ENCODE data around the gene TLCD4.

The TLCD4 gene, protein sequence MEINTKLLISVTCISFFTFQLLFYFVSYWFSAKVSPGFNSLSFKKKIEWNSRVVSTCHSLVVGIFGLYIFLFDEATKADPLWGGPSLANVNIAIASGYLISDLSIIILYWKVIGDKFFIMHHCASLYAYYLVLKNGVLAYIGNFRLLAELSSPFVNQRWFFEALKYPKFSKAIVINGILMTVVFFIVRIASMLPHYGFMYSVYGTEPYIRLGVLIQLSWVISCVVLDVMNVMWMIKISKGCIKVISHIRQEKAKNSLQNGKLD

DNA sequence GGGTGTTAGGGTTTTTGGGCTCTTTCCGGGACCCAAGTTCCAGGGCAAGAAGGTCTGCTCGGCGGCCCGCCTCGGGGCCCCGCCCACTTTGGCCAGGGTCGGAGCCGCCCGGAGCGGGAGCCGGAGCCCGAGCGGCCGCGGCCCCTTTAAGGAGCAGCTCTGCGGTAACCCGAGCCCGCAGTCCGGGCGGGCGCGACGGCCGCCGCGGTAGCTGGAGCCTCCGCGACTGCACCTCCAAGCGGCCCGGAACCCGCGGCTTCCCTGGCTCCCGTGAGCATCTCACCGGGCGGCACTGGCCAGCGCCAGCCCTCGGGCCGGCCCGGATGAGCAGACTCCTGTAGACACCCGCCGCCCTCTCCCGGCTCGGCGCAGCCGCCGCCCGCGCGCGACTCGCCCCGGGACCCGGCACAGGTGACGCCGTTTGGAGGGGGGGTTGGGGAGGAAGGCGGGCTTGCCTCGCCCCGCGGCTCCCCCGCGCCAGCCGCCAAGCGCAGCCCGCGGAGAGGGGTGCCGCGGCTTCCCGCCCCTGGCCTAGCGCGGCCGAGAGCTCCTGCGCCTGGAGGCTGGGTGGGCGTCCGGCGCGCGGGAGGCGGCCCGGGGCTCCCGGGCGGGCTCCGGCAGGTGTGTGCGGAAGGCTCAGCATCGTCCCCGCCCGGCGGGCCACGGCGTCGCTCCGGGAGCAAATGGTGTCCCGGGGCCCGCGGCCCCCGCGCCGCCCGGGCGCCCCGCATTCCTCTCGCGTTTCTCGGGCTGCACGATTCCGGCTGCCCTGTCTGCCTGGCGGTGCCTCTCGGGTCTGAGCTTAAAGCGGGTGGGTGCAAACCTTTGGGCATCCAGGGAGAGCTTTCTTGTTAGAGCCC lies at the start of gene TLCD4:
TSS of gene TLCD4 (plus strand) at position 149 of the 860 bp plus-strand sequence. CDS start 26,547 bp downstream, outside the sequence.
- Histone ChIP-seq H3K4me1 (peaks cover 11% of the 10 kb centered on the region), H3K36me3 (replicated peaks) (no peaks in the 10 kb centered on the region), H3K27me3 (ENCODE audit: low read depth) (no peaks in the 10 kb centered on the region), H3K4me3 (peak within 1 kb of the TSS; percentile 62), H3K9me3 (no peaks in the 10 kb centered on the region)
- peak; percentile 54 to 79 for DNase-seq (ENCODE audit: low spot score in 2 of 2)
- in situ Hi-C loops (cut with MboI; ENCODE audit: low sequenced_read_pairs) = no loop called here

DNA sequence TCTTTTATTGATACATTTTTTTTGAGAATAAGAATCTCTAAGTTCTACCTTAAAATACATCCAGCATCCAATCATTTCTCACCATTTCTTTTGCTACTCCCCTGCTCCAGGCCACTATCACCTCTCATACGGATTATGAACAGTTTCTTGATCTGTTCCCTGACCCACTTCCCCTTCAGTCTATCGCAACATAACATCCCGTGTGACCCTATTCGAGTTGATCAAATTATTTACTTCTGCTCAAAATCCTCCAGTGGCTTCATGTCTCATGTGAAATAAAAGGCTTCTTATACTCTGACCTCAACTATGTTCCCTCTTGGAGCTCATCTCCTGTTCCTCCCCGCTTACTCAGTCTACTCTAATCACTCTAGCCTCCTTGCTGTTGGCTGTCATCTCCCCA lies 49.6 kb upstream of the TLCD4 start:
- DNase-seq (ENCODE audit: low spot score in 2 of 2) = no peak
- peaks cover 4% of the 10 kb centered on the region for H3K36me3 ChIP-seq (replicated peaks)
- H3K4me3 ChIP-seq = no peak overlapping the region
- H3K27me3 ChIP-seq (ENCODE audit: low read depth) = no peaks in the 10 kb centered on the region
- H3K4me1 ChIP-seq = no peaks in the 10 kb centered on the region
- no peaks in the 10 kb centered on the region for H3K9me3 ChIP-seq
- in situ Hi-C loops (cut with MboI; ENCODE audit: low sequenced_read_pairs) = no loop called here

DNA sequence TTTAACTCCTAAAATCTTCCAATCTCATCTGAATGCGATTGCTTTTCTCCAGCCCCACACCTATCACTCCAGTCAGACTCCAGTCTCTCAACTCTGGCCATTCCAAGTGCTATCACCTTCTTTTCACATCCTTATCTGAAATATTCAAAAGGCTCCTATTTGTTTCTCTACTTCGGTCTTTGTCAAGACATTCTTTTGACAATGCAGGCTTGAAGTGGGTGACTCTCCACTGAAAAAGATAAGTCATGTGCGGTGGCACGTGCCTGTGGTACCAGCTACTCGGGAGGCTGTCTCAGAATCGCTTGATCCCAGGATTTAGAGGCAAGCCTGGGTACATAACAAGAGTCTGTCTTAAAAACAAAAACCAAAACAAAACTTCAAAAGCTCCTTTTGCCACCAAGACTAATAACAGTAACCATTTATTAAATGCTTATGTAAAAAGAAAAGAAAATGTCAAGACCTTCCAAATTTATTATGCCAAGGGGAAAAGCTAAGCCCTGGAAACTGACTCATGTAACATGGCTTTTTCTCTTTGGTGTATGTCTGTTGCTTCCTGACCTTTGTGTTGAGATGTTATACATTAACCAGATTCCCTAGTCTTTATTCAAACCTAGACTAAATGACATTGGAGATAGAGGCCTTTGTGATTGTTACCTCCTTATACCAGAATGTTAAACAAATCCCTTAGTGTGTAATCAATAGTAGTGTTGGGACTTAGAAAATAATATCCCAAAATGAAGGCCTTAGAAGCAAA lies 48.0 kb upstream of the TLCD4 start:
- Histone ChIP-seq H3K4me1 (no peaks in the 10 kb centered on the region), H3K27me3 (ENCODE audit: low read depth) (no peaks in the 10 kb centered on the region), H3K9me3 (no peaks in the 10 kb centered on the region), H3K4me3 (no peak overlapping the region), H3K36me3 (replicated peaks) (peaks cover 4% of the 10 kb centered on the region)
- in situ Hi-C loops (cut with MboI; ENCODE audit: low sequenced_read_pairs) = no loop called here
- DNase-seq (ENCODE audit: low spot score in 2 of 2) = no peak

DNA sequence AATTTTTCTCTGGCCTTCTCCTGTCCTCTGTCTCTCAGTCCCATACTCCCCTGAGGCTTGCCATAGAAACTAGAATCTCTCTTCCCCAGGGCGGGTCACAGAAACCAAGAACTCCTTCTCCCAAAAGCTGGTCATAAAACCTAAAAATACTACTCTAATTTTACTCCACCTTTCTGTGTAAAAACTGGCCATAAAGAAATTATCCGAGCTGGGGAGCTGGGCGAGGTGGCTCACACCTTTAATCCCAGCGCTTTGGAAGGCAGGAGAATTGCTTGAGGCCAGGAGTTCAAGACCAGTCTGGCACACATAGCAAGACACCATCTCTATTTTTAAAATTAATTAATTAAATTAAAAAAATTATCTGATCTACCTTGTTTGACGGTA lies 47.5 kb upstream of the TLCD4 start:
- Histone ChIP-seq H3K4me3 (no peak overlapping the region), H3K36me3 (replicated peaks) (peaks cover under 1% of the 10 kb centered on the region), H3K4me1 (no peaks in the 10 kb centered on the region), H3K27me3 (ENCODE audit: low read depth) (no peaks in the 10 kb centered on the region), H3K9me3 (no peaks in the 10 kb centered on the region)
- in situ Hi-C loops (cut with MboI; ENCODE audit: low sequenced_read_pairs) = no loop called here
- DNase-seq (ENCODE audit: low spot score in 2 of 2) = no peak

DNA sequence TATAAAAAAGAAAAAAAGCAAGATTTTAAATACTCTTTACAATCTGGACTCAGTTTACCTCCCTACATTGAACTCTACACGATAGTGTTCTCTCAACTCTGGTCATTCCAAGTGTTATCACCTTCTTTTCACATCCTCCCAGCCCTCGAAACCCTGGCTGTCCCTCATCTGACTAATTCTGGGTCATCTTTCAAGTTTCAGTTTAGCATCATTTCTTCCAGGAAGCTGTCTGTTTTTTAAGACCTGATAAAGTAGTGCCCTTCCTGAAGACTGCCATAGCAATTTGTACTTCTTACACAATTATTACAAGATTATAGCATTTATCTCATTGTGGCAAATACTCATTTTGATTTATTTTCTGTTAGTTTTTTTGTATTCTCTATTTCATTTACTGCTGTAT lies 45.6 kb upstream of the TLCD4 start:
- H3K4me3 ChIP-seq = no peak overlapping the region
- no peaks in the 10 kb centered on the region for H3K9me3 ChIP-seq
- no peaks in the 10 kb centered on the region for H3K4me1 ChIP-seq
- no peak for DNase-seq (ENCODE audit: low spot score in 2 of 2)
- in situ Hi-C loops (cut with MboI; ENCODE audit: low sequenced_read_pairs) = no loop called here
- no peaks in the 10 kb centered on the region for H3K36me3 ChIP-seq (replicated peaks)
- no peaks in the 10 kb centered on the region for H3K27me3 ChIP-seq (ENCODE audit: low read depth)

DNA sequence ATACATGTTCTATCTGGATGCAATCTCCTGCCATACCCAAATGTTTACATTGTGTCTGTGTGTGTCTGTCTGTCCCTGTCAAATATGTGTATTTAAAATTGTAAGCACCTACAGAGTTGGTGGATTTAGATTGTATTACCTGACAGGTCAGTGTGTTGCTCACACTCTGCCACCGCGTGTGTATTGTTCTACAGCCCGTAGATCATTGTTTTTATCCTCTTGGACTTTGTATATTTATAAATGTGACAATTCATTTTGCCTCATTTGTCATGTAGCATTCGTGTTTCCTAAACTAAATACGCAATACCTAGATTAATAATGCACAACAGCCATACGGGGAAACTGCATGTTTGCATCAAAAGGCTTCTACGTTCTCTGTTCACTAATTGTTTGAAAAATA lies 45.0 kb upstream of the TLCD4 start:
- Histone ChIP-seq H3K36me3 (replicated peaks) (no peaks in the 10 kb centered on the region), H3K4me3 (peak overlapping the region; percentile 69), H3K27me3 (ENCODE audit: low read depth) (no peaks in the 10 kb centered on the region), H3K4me1 (no peaks in the 10 kb centered on the region), H3K9me3 (no peaks in the 10 kb centered on the region)
- no peak for DNase-seq (ENCODE audit: low spot score in 2 of 2)
- in situ Hi-C loops (cut with MboI; ENCODE audit: low sequenced_read_pairs) = no loop called here

DNA sequence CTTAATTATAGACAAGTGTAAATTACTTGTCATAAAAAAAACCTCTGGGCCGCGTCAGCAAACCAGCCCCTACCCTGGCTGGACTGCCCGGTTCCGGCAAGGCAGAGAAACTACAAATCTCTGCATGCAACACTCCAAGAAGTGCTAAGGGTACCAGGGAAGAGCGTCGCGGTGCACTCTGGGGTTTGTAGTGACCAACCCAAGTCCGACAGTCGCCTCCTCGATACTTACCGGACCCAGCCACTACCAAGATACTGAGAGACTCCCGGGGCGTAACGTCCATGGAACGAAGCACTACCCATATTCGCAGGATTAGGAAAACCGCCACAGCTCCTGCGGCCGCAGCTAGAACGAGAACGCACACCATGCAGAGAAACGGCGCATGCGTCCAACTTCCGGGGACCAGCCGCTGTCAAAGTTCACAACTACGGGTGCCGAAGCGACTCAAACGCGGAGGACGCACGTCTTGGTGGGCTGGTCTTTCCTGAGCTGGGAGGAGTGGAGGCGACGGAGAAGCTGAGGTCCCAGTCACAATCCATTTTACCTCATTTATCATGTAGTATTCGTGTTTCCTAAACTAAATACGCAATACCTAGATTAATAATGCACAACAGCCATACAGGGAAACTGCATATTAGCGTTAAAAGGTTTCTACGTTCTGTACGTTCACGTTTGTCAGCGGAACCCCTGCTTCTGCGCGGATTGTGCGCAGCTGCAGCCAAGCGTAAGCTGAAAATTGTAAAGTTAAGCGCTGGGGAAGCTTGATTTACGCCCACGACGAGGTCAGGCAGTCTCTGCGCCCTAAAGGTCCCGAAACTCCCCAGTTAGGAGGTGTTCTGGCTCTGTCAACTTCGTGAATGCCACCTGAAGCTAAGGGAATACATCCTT lies 44.4 kb upstream of the TLCD4 start, which contains the start of gene ALG14:
TSS of gene ALG14 (minus strand) at position 420 of the 888 bp plus-strand sequence. CDS start at position 367, 53 bp downstream.
- H3K4me1 ChIP-seq = no peaks in the 10 kb centered on the region
- in situ Hi-C loops (cut with MboI; ENCODE audit: low sequenced_read_pairs) = no loop called here
- peaks cover 2% of the 10 kb centered on the region for H3K27me3 ChIP-seq (ENCODE audit: low read depth)
- no peaks in the 10 kb centered on the region for H3K36me3 ChIP-seq (replicated peaks)
- H3K9me3 ChIP-seq = no peaks in the 10 kb centered on the region
- peak within 1 kb of the TSS; percentile 69 for H3K4me3 ChIP-seq
- DNase-seq (ENCODE audit: low spot score in 2 of 2) = peak; percentile 94

DNA sequence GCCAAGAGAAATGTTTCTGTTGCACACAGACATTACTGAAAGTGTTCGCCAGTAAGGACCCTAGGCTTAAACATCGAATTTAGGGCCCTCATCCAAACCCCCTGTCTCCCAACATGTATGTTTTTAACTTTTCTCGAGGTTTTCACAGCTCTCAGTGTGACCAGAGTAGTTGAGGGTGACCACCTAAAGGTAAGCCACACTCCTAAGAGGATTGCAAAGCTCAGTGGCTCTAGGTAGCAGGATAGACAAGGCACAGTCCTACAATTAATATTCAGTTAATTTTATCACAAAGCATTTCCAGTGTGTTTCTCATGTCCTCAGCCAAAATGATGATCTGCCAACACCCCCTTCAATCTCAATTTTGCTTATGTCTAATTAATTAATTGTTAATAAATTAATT lies 43.7 kb upstream of the TLCD4 start:
- Histone ChIP-seq H3K36me3 (replicated peaks) (no peaks in the 10 kb centered on the region), H3K4me3 (peak overlapping the region; percentile 69), H3K4me1 (no peaks in the 10 kb centered on the region), H3K27me3 (ENCODE audit: low read depth) (peaks cover 6% of the 10 kb centered on the region), H3K9me3 (no peaks in the 10 kb centered on the region)
- no peak for DNase-seq (ENCODE audit: low spot score in 2 of 2)
- in situ Hi-C loops (cut with MboI; ENCODE audit: low sequenced_read_pairs) = no loop called here

DNA sequence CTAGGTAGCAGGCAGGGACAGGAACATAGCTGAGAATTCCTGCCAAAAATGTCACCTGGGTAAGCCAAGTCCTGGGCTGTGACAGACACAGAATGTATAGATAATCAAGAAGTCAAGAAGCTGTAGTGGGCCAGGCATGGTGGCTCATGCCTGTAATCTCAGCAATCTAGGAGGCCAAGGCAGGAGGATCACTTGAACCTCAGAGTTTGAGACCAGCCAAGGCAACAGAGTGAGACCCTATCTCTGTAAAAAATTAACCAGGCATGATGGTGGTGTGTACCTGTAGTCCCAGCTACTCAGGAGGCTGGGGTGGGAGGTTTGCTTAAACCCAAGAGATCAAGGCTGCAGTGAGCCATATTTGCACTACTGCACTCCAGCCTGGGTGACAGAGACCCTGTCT lies 41.1 kb upstream of the TLCD4 start:
- Histone ChIP-seq H3K9me3 (no peaks in the 10 kb centered on the region), H3K36me3 (replicated peaks) (no peaks in the 10 kb centered on the region), H3K27me3 (ENCODE audit: low read depth) (peaks cover 13% of the 10 kb centered on the region), H3K4me3 (no peak overlapping the region), H3K4me1 (no peaks in the 10 kb centered on the region)
- in situ Hi-C loops (cut with MboI; ENCODE audit: low sequenced_read_pairs) = no loop called here
- no peak for DNase-seq (ENCODE audit: low spot score in 2 of 2)

DNA sequence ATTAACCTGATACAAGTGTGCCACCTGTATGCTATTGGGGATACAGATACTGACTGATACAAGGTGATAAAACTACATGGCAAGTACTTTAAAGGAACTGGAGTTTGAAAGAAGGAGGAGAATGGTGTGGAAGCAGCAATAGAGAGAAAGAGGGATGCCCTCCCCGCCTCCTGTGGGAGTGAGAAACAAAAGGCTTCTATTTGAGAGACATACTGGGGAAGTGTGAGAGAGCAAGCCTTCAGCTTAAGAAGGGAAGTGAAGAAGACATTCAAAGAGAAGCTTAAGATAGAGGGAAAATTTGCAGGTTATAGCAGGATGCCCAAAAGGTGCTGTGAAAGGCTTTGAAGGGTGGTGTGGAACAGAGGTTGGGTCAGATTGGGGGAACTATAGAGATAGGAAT lies 36.7 kb upstream of the TLCD4 start:
- H3K4me3 ChIP-seq = no peak overlapping the region
- H3K4me1 ChIP-seq = no peaks in the 10 kb centered on the region
- DNase-seq (ENCODE audit: low spot score in 2 of 2) = no peak
- no peaks in the 10 kb centered on the region for H3K36me3 ChIP-seq (replicated peaks)
- no peaks in the 10 kb centered on the region for H3K9me3 ChIP-seq
- peaks cover 13% of the 10 kb centered on the region for H3K27me3 ChIP-seq (ENCODE audit: low read depth)
- in situ Hi-C loops (cut with MboI; ENCODE audit: low sequenced_read_pairs) = no loop called here

DNA sequence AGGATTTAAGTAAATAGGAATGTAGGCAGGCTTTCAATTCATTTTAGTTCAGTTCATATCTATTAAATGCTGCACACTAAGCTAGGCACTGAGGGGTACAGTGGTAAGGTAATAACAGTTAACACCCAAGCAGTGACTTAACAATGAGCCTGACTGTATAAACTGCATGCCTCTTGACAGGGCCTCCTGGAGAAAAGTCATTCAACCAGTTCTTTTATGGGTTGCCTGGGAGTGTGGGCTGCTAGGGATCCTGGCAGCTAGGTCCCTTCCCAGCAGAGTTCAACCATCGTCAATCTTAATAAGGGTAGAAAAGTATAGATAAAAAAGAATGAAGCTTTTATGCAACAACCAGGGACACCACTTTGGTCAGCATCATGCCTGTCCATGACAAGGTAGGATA lies 36.3 kb upstream of the TLCD4 start:
- Histone ChIP-seq H3K27me3 (ENCODE audit: low read depth) (peaks cover 13% of the 10 kb centered on the region), H3K36me3 (replicated peaks) (no peaks in the 10 kb centered on the region), H3K9me3 (no peaks in the 10 kb centered on the region), H3K4me3 (no peak overlapping the region), H3K4me1 (no peaks in the 10 kb centered on the region)
- in situ Hi-C loops (cut with MboI; ENCODE audit: low sequenced_read_pairs) = no loop called here
- DNase-seq (ENCODE audit: low spot score in 2 of 2) = no peak

DNA sequence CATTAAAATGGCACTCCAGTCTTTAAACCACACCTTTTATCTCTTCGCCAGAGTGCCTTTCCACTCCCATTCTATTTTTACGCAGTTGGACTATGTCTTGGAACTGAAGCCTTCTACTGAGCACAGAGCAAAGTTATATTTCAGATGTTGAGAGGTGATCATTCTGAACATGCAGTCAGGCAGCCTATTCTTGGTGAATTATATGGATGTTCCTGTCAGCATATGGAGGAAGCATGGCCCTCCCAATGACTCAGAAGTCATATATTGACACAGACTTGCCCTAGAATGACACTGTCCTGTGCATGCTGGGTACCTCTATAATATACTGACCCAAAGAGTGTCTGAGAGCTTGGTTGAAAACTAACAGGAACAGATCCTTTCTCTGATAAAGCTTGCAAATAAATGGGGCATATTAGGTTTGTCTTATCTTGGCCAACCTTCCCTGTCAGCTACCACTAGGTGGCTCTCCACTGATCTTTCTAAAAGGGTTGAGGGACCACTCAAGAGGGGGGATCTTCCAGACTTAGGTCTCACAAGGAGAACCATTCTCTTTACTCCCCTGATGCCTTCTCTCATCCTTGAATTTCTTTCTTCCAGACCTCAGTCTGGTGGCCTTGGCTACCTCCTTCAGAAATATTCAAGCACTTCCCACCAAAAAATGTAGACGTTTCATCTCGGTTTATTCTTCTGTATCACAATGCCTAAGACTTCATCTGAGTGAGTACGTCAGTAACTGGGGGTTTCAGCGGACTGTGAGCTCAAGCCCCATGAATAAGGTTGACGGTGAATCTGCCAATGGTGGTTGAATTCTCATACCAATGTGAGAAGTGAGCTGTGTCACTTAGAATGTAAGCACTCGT lies 32.6 kb upstream of the TLCD4 start:
- 0 out of 2 replicates have a peak, but pooled peaks cover 3% of the 10 kb centered on the region for H3K27me3 ChIP-seq (ENCODE audit: low read depth)
- H3K36me3 ChIP-seq (replicated peaks) = no peaks in the 10 kb centered on the region
- H3K4me1 ChIP-seq = peaks cover 3% of the 10 kb centered on the region; the same call in 1 of the 2 replicates
- H3K4me3 ChIP-seq = no peak overlapping the region
- no peaks in the 10 kb centered on the region for H3K9me3 ChIP-seq
- in situ Hi-C loops (cut with MboI; ENCODE audit: low sequenced_read_pairs) = no loop called here
- DNase-seq (ENCODE audit: low spot score in 2 of 2) = peak; percentile 45 to 53

Data from HAP-1 (cell line).